GM18868 (cell line): ENCODE measurements around the gene LRP5.

Experiments
- ATAC-seq: cut with Tn5 transposase; IDR thresholded peaks from one replicate; pipeline ENCODE4 v1.9.1; 2021; ENCODE audit warnings: mild to moderate bottlenecking, moderate library complexity; ENCODE audit not compliant: unreplicated experiment

LRP5 gene

GRCh38 chr11:68345776-68346461, 33.5 kb downstream of the LRP5 start:
- no peak for ATAC-seq

GRCh38 chr11:68346462-68346790, 34.0 kb downstream of the LRP5 start:
- no peak for ATAC-seq

- ATAC-seq = no peak
Measured at GRCh38 chr11:68347345-68347744, 35.0 kb downstream of the LRP5 start.

GRCh38 chr11:68347841-68348240, 35.5 kb downstream of the LRP5 start:
- no peak for ATAC-seq

- ATAC-seq = no peak
Measured at GRCh38 chr11:68349461-68350249, 37.3 kb downstream of the LRP5 start.

GRCh38 chr11:68350759-68351449, 38.5 kb downstream of the LRP5 start:
- no peak for ATAC-seq

GRCh38 chr11:68351450-68352275, 39.3 kb downstream of the LRP5 start:
- no peak for ATAC-seq

- no peak for ATAC-seq
Measured at GRCh38 chr11:68352591-68352990, 40.2 kb downstream of the LRP5 start.

GRCh38 chr11:68353118-68353517, 40.7 kb downstream of the LRP5 start:
- no peak for ATAC-seq

- no peak for ATAC-seq
Measured at GRCh38 chr11:68353669-68354068, 41.3 kb downstream of the LRP5 start.

- no peak for ATAC-seq
Measured at GRCh38 chr11:68354148-68354872, 41.9 kb downstream of the LRP5 start.

- no peak for ATAC-seq
Measured at GRCh38 chr11:68355471-68355870, 43.1 kb downstream of the LRP5 start.

- no peak for ATAC-seq
Measured at GRCh38 chr11:68357568-68357967, 45.2 kb downstream of the LRP5 start.

GRCh38 chr11:68358416-68358815, 46.0 kb downstream of the LRP5 start:
- ATAC-seq = no peak

- no peak for ATAC-seq
Measured at GRCh38 chr11:68361702-68362101, 49.3 kb downstream of the LRP5 start.

GRCh38 chr11:68362801-68363379, 50.5 kb downstream of the LRP5 start:
- ATAC-seq = no peak

GRCh38 chr11:68363776-68364175, 51.4 kb downstream of the LRP5 start:
- ATAC-seq = no peak

- no peak for ATAC-seq
Measured at GRCh38 chr11:68364581-68364980, 52.2 kb downstream of the LRP5 start.

GRCh38 chr11:68365943-68366435, 53.6 kb downstream of the LRP5 start:
- ATAC-seq = no peak

- ATAC-seq = no peak
Measured at GRCh38 chr11:68367252-68367651, 54.9 kb downstream of the LRP5 start.
